GM12873 (cell line): Measurements from ENCODE around the gene CEBPA.

ENCODE experiments used
- CTCF ChIP-seq: IDR thresholded peaks from 2 replicates; pipeline ENCODE4 v1.5.1; 2012; ENCODE audit warnings: low read depth, mild to moderate bottlenecking, moderate library complexity, low read length, control low read depth; ENCODE audit not compliant: insufficient read depth; ENCODE audit errors: missing control alignments

CEBPA gene

DNA sequence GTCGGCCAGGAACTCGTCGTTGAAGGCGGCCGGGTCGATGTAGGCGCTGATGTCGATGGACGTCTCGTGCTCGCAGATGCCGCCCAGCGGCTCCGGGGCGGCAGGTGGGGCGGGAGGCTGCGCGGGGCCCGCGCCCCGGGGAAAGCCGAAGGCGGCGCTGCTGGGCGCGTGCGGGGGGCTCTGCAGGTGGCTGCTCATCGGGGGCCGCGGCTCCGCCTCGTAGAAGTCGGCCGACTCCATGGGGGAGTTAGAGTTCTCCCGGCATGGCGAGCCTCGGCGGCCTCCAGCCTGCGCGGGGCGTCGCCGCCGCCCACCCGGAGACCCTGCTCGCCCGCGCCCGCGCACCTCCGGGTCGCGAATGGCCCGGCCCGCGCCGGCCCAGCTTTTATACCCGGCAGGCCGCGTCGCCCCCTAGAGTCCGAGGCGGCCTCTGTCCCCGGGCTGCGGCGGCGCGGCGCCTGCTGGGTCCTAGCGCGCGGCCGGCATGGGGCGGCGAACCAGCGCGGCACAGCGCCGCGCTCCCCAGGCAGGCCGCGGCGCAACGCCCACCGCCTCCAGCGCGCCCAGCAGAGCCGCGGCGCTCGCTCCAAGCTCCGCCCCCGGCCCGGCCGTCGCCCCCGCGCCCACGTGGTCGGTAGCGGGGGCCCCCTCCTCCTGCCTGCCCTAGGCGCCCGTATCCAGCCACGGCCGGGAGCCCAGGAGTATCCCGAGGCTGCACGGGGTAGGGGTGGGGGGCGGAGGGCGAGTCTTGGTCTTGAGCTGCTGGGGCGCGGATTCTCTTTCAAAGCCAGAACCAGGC is at the start of gene CEBPA:
Gene CEBPA (minus strand): TSS at position 360 of the 799 bp plus-strand sequence. CDS start 120 bp downstream, at position 240.
- peak; percentile 38 for TF ChIP-seq CTCF

GRCh38 chr19:33350538-33351309 is 48.4 kb upstream of the CEBPA start:
- no peak for TF ChIP-seq CTCF

GRCh38 chr19:33349319-33350289 is 47.3 kb upstream of the CEBPA start:
- no peak for TF ChIP-seq CTCF

DNA sequence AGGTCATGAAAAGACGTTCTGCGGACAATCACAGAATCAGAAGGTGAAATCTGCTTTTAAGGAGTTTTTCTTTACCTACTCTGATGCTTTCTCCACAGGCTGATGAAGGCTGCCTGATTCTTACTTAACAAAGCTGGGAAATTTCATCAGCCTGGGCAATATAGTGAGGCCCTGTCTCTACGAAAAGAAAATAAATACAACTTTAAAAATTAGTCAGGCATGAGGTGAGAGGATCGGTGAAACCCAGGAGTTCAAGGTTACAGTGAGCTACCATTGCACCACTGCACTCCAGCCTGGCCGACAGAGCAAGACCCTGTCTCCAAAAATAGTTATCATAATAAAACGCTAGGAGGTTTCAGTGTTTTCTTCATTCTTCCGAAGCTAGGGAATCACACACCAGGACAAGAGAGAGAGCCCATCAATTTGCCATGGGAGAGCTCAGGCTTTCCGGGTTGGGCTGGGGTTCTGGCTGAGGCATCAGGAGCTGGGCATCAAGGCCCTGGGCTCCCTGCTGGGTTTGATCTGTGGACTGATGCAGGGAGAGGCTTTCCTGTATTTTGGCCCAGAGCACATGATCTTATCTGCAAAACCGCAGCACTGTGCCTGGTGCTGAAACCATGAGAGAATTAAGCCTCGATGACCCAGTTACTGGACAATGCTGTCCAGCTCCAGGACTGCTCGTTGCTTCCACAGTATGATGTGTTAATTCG is 46.1 kb upstream of the CEBPA start:
- no peak for TF ChIP-seq CTCF

DNA sequence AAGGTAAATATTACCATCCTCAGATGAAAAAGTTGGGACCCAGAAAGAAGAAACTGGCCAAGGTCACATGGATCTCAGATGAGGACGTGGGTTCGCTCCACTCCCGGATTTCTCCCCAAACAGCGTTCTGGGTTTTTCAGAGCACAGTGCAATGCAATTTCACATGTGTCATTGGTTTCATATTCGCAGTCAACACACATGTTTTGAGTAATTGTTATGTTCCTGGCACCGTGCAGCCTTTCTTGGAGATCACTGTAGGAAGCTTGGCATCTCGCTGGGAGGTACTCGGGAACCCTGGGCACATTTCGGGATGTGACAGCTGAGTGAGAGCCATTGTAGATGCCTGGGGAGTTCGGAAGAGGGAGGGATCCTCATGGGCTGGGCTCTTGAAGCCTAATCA is 45.0 kb upstream of the CEBPA start:
- TF ChIP-seq CTCF: no peak

DNA sequence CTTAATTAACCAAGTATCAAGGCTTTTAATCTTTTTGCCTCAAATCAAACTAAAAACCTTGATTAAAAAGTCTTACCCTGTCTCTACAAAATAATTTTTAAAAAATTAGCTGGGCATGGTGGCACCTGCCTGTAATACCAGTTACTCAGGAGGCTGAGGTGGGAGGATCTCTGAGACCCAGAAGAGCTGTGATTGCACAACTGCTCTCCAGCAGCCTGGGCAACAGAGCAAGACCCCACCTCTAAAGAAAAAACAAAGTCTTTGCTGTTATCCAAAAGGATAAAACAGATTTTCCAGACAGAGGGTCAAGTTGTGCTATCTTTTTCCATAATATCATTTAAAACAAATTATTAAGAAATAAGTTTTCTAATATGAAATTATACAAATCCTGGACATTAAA is 44.3 kb upstream of the CEBPA start:
- no peak for TF ChIP-seq CTCF
